ENCODE measurements around the gene CAMK1D.

DNA sequence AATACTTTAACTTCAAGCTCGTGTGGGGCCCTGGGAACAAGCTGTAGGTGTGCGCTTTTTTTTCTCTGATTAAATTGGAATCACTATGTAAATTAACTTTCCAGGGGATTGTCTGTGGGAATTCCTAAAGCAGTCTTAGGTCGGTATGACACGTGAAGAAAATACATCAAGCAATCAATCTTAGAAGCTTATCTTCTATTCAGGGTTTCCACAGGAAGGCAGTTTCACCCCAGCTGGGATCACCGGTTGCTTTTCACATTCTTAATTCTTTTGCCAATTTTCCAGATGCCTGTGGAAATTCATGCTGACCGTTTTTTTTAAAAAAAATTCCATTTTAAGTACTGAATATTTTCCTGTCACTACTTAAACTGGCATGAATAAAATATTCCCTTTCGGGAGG, 41.9 kb downstream of the CAMK1D start:
- TF ChIP-seq, protein P1, sequence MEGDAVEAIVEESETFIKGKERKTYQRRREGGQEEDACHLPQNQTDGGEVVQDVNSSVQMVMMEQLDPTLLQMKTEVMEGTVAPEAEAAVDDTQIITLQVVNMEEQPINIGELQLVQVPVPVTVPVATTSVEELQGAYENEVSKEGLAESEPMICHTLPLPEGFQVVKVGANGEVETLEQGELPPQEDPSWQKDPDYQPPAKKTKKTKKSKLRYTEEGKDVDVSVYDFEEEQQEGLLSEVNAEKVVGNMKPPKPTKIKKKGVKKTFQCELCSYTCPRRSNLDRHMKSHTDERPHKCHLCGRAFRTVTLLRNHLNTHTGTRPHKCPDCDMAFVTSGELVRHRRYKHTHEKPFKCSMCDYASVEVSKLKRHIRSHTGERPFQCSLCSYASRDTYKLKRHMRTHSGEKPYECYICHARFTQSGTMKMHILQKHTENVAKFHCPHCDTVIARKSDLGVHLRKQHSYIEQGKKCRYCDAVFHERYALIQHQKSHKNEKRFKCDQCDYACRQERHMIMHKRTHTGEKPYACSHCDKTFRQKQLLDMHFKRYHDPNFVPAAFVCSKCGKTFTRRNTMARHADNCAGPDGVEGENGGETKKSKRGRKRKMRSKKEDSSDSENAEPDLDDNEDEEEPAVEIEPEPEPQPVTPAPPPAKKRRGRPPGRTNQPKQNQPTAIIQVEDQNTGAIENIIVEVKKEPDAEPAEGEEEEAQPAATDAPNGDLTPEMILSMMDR (optimal IDR thresholded peaks at IDR 0.05 in 1 of 3, IDR thresholded peaks at IDR 0.05 in 1 of 3, conservative IDR thresholded peaks at IDR 0.05 in 1 of 3; ENCODE audit: extremely low read depth in 1 of 3, insufficient read depth in 2 of 3, low read length in 3 of 3): no peak
- TF ChIP-seq EZH2 (IDR thresholded peaks at IDR 0.05; ENCODE audit: low read length): no peak

Data from keratinocyte (primary cell).